Upper lobe of left lung (tissue), 4 donors: ENCODE data around the gene PALM.

Source experiments
- EP300 ChIP-seq, 4 donors: sonication (generic); formaldehyde crosslinking; IDR thresholded peaks; one replicate each; pipeline ENCODE4 v1.5.1; 2017; ENCODE audit warnings: antibody characterized with exemption in 4 of 4, control low read depth in 2 of 4
- POLR2A ChIP-seq, 4 donors: fragments of 450-650 bp; IDR thresholded peaks; one replicate each; pipeline ENCODE4 v1.5.1; 2016 to 2017; ENCODE audit warnings: antibody characterized with exemption in 4 of 4, mild to moderate bottlenecking in 2 of 4
- POLR2AphosphoS5 ChIP-seq, 2 donors: sonication (generic); formaldehyde crosslinking; IDR thresholded peaks; one replicate each; pipeline ENCODE4 v1.5.1; 2017; ENCODE audit warnings: antibody characterized with exemption in 2 of 2
- TF ChIP-seq, protein P1 (sequence below), 6 experiments: fragments of 450-650 bp in 4 of 6; fragments of 200-600 bp in 2 of 6; sonication (generic) in 2 of 6; IDR thresholded peaks; one replicate each; pipeline ENCODE4 v1.5.1; 2016 to 2019; ENCODE audit warnings: antibody characterized with exemption in 6 of 6

DNA sequence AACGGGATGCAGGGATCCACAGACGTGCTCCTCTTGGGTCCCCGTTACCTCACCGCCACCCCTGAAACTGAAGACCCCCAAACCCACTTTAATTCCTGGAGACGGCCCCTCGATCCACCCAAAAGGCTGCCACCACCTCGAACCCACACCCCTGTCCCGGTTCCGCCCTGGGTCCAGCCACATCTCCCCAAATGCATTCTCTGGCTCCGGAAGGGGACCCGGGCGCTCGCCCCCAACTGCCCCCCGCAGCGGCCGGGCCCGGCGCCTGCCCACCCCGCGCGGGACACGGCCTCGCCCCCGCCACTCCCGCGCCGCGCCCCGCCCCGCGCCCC lies 32.8 kb upstream of the PALM start:
- no peak for TF ChIP-seq POLR2A (IDR thresholded peaks at IDR 0.05)
- no peak for TF ChIP-seq POLR2AphosphoS5 (IDR thresholded peaks at IDR 0.05)
- TF ChIP-seq, protein P1, sequence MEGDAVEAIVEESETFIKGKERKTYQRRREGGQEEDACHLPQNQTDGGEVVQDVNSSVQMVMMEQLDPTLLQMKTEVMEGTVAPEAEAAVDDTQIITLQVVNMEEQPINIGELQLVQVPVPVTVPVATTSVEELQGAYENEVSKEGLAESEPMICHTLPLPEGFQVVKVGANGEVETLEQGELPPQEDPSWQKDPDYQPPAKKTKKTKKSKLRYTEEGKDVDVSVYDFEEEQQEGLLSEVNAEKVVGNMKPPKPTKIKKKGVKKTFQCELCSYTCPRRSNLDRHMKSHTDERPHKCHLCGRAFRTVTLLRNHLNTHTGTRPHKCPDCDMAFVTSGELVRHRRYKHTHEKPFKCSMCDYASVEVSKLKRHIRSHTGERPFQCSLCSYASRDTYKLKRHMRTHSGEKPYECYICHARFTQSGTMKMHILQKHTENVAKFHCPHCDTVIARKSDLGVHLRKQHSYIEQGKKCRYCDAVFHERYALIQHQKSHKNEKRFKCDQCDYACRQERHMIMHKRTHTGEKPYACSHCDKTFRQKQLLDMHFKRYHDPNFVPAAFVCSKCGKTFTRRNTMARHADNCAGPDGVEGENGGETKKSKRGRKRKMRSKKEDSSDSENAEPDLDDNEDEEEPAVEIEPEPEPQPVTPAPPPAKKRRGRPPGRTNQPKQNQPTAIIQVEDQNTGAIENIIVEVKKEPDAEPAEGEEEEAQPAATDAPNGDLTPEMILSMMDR (IDR thresholded peaks at IDR 0.05) = no peak
- TF ChIP-seq EP300 (IDR thresholded peaks at IDR 0.05) = no peak
